A673 (cell line): ENCODE data around the gene TBL1X.

Experiments used
- EZH2 ChIP-seq: fragments of 200-600 bp; sonication (generic); IDR thresholded peaks from 2 replicates; pipeline ENCODE4 v1.6.1; 2017; ENCODE audit warnings: borderline replicate concordance, low read depth, mild to moderate bottlenecking, mixed read lengths, antibody characterized with exemption, low read length; ENCODE audit not compliant: poor library complexity, severe bottlenecking
- TF ChIP-seq, protein P1 (sequence below): fragments of 300-800, 200-600 bp; sonication (generic); conservative IDR thresholded peaks from 2 replicates; pipeline ENCODE4 v1.5.1; 2017; ENCODE audit warnings: low read depth, mild to moderate bottlenecking, antibody characterized with exemption, low read length, moderate library complexity, mixed read lengths

DNA sequence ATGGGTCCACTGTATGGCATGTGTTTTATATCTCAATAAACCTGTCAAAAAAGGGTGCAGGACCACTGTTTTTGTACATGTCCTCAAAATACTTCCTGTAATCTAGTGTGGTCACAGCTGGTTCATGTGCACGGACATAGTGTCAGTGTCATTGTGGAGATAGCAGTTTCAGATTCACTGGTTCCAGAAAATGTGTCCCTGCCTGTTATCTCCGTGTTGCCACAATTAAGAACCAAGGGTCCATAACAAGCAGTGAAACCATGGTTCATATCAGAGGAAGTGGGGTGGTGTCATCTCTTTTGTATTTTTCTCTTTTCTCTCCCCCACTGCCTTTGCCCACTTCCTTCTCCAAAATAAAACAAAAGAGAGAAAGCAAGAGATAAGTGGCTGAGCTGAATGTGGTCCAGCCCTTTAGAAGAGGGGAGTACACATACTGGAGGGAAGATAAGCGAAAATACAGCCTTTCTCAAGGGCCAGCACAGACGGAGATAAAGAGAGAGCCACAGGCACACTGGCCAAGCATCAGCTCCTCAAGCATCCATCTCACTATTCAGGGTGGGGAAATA is 51.2 kb downstream of the TBL1X start:
- TF ChIP-seq, protein P1, sequence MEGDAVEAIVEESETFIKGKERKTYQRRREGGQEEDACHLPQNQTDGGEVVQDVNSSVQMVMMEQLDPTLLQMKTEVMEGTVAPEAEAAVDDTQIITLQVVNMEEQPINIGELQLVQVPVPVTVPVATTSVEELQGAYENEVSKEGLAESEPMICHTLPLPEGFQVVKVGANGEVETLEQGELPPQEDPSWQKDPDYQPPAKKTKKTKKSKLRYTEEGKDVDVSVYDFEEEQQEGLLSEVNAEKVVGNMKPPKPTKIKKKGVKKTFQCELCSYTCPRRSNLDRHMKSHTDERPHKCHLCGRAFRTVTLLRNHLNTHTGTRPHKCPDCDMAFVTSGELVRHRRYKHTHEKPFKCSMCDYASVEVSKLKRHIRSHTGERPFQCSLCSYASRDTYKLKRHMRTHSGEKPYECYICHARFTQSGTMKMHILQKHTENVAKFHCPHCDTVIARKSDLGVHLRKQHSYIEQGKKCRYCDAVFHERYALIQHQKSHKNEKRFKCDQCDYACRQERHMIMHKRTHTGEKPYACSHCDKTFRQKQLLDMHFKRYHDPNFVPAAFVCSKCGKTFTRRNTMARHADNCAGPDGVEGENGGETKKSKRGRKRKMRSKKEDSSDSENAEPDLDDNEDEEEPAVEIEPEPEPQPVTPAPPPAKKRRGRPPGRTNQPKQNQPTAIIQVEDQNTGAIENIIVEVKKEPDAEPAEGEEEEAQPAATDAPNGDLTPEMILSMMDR, result no peak
- no peak for TF ChIP-seq EZH2
